NCI-H2029 (cell line): ENCODE results near the gene ARID1B.
A peak's percentile ranks its signal among the peaks of the same experiment; 100 is the strongest.

Experiments
- DNase-seq: peaks from one replicate; lab custom pipeline; 2025; lab: John Stamatoyannopoulos, UW

Gene ARID1B

DNA sequence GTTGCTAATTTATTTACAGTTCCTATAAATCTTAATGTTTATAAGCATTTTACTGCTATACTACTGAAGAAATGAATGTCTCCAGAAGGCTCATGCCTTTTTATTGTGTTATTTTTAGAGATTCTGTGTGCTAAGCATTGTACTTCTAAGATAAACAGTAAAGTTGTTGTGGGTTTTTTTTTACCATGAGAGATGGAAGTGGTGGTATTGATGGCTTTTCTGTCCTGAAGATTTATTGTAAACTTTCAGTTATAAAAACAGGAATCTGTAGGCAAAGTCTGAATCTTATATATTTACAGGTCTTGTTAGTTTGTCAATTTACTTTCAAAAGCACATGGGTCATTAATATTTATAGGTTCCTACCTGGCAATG is 299.3 kb downstream of the ARID1B start:
- DNase-seq, result no peak

DNA sequence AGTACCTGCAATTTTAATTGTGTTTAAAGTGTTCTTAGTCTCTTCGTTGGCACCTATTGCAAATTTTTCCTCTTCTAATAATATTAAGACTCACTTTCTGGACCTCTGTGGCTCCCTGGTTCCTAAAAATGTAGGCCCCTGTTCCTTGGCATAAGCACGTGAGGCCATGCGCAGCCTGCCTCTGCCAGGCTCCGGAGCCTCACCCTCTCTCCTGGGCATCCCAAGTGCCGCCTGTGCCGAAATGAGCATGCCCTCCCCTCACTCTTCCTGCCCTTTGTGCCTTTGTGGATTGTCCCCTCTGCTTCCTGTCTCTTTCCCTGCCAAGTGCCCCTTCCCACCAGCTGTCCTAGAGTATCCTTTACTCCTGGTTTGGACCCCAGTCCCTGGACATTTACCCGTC is 300.1 kb downstream of the ARID1B start:
- DNase-seq, result no peak

GRCh38 chr6:157078326-157078725 is 301.1 kb downstream of the ARID1B start:
- DNase-seq, result no peak

DNA sequence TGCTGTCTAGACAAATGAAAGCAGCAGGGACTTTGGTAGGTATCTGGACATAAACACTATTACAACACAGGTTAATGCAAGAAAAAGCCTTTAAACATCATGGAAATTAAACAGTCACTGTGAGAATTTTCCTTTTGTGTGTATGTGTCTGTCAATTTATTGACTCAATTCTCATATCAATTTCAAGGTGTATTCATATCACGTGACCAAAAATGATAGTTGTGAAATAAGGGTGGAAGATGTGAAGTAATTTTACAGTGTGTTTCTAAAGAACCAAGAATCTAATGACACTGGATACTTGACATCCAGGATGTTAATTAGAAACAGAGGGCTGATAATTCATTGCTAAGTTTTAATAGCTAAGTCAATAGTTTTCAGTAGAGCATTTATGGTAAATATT is 302.1 kb downstream of the ARID1B start:
- DNase-seq, result no peak

DNA sequence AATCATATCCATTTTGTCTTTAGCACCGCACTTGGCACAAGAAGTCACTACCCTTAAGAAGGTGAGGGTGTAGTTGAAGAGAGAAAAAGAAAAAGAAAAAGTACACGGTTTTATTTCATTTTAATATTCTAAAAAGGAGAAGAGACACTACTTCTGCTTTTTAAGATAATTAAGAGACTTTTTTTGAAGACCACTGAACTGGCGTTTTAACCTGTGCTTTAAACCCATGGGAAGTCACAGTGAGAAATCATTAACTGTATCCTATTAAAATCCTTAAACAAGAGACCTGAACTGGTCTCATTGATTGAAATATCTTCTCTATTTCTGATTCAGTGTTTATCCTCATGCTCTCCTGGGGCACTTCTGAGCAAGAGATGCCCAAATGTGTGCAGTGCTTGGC is 302.6 kb downstream of the ARID1B start:
- no peak for DNase-seq

GRCh38 chr6:157080986-157081391 is 303.8 kb downstream of the ARID1B start:
- DNase-seq, result no peak

DNA sequence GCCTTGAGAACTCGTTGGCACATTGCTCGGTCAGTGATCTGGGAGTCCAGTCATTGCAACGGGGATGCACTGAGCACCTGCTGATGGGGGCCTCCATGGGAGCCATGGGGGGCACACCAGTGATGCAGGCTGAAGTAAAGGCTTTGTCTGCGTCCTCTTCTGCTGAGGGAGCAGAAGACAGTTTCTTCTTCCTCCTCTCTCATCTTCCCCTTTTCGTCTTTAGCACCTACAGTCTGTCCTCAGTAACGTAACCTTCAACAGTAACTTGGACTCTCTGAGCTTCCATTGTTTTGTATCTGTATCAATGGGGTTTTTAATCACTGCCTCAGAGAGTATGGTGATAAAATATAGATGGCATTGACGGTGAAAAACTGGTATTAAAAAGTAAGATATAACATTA is 306.2 kb downstream of the ARID1B start:
- DNase-seq, result no peak

- DNase-seq, result no peak
Observed at GRCh38 chr6:157086632-157087031, 309.5 kb downstream of the ARID1B start.

DNA sequence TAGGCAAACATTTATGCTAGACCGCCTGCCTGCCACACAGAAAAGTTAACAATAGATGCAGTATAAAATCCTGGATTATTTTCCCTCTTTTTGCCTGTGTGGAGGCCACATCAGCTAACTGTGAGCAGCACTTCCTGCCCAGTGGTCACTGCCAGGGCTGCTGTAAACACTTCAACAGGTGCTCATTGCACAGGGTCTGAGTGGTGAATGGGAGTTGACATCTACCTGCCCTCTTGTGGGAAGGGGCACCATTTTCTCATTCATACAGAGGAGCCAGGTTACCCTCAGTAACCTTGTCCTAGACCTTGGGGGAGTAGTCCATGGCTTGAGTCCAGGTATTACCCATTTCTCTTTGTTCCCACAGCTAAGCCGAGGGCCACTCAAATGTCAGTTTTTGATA is 310.8 kb downstream of the ARID1B start:
- DNase-seq, result peak; percentile 67

GRCh38 chr6:157088841-157089240 is 311.7 kb downstream of the ARID1B start:
- DNase-seq, result no peak

DNA sequence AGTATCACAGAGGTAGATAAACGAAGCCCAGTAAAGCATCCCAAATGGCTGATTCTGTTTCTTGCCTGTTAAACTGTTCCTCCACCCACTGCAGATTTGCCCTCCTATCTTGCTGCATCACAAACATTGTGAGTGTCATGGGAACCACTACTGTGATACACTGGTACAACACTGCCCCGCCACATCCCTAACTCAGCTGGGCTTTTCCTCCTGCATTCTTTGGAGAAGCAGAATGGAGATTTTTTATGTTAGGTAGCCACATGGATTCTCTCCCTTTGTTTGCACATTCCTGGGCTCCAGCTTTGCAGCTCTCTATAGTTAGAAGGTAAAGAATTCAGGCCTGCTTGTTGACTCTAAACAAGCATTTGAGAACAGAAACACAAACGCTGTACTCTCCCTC is 312.1 kb downstream of the ARID1B start:
- peak; percentile 60 for DNase-seq

DNA sequence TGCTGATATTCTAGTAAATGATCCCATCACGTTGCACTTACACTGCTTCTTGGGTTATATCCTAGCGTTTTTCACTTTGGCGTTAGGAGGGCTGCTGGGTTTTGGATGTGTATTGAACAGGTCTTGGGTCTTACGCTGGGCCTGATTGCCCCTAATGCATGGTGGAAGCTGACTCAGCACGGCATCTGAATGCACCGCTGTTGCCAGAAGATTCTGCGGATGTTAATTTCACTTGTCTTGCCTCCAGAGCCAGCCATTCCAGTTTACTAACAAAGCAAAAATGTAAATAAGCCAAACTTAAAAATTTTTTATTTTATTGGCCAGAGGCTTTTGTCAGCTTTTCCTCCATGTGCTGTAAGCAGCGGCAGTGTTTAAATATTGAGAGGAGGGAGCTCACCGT is 312.7 kb downstream of the ARID1B start:
- no peak for DNase-seq

GRCh38 chr6:157090736-157091135 is 313.6 kb downstream of the ARID1B start:
- DNase-seq, result no peak

DNA sequence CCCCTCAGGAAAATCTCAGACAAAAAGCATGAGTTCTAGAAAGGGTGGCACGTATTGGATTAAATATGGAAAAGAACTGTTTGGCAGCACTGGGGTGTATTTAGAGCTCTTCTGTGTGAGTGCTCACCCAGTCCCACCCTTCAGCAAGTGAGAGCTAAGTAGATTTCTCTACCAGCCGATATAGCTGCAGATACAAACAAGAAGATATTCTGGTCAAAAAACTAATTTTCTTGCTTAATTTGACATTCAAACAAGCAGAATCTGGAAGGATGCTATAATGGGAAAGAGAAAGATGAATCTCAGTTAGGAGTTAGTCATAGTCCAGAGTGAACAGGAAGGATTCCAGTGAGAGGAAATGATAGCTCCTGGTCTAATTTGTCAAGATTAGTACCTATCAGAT is 314.1 kb downstream of the ARID1B start:
- no peak for DNase-seq

DNA sequence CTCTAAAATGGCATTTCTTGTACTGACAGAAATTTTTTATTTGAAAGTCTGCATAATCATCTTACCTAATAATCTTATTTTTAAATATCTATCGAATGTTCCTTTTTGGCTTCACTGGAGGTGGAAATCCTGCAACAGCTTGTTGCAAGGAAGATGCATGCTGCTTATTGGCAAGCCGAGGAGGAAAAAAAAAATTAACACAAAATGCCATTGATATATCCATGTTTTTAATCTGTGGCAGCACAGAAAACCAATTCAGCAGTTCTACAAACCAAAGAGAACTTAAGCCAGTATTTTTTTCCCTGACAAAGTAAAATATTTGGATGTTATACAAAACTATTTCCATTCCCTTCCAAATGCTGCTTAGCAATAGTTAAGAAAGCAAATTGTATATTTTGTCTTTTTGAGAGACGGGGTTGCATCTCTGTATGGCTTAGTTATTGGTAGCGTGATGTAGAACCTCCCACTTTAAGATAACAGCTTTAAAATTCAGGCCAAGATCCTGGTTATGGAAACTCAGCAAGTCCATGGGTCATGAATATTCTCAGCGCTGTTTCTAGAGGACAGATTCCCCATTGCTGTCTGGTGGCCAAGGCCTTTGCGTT is 314.8 kb downstream of the ARID1B start:
- no peak for DNase-seq

DNA sequence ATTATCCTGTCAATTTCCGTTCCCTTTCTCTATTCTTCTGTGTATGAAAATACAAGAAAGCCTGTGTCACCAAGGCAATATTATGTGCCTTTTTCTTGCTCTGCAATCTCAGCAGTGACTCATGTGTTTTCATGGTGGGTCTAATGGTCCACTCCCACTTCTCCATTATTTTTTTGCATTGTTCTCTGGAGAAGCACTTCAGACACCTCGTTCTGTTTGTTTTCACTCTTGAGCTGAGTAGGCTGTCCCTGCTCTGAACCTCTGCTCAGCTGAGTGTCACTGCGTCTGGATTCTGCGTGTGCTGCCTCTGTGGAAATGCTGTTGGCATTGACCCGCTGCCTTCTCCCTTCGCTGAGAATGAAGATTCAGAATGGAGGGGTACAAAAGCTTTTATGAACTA is 315.6 kb downstream of the ARID1B start:
- peak; percentile 94 for DNase-seq

DNA sequence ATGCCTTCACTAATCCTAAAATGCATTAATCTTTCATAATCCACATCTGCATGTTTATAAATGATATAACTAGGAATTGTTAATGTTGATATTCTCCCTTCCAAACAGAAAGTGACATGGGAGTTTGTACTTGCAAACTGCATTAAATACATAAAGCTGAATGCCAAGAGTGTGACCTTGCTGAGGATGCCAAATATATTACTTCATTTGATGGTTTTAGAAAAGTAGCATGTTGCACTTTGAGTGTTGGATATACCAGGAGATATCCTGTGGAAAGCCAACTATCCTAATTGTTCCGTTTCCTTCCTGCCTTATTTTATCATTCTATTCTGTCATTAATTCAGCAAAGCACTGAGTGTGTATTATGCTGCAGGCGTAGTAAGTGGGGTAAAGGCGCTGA is 316.4 kb downstream of the ARID1B start:
- DNase-seq, result no peak

- no peak for DNase-seq
Observed at GRCh38 chr6:157094038-157094437, 316.9 kb downstream of the ARID1B start.

GRCh38 chr6:157095084-157095483 is 317.9 kb downstream of the ARID1B start:
- no peak for DNase-seq

DNA sequence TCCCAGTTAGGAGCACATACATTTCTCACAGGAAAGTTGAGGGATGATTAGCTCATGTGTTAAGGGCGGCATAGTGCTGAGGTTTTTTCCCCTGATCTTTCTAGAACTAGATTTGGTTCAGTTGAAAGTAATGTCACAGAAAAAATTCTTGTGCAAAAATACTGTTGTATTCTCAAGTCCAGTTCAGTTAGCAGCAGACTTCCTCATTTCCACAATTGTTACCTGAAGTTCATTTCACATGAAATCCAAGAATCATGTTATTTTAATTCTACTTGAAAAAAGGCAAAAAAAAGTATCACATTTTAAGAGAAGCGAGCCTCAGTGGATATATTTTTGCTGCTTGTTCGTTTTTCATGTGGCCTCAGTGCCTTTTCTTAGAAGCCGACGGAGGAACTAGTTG is 318.4 kb downstream of the ARID1B start:
- no peak for DNase-seq

- no peak for DNase-seq
Observed at GRCh38 chr6:157096105-157096504, 318.9 kb downstream of the ARID1B start.

GRCh38 chr6:157096522-157096921 is 319.3 kb downstream of the ARID1B start:
- DNase-seq, result no peak

- DNase-seq, result no peak
Observed at GRCh38 chr6:157097255-157097955, 320.2 kb downstream of the ARID1B start.

DNA sequence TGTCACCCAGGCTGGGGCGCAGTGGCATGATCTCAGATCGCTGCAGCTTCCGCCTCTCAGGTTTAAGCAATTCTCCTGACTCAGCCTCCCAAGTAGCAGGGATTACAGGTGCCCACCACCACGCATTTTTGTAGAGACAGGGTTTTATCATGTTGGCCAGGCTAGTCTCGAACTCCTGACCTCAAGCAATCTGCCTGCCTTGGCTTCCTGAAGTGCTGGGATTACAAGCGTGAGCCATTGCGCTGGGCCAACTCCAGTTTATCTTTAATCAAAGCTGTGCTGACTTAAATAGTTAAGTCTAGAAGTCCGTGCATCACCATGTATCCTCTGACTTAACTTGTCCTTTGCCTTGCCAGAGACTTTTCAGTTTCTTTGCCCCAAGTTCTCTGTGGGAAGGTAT is 321.8 kb downstream of the ARID1B start:
- DNase-seq, result no peak
